WTC11 (cell line): ENCODE results near the gene PLTP. TPM values are rescaled to one million over a fixed set of nuclear protein-coding genes. Genes with fewer than 3 reads are reported as not detected.

Experiments used
- ATAC-seq: fragments of 200-7000 bp; cut with Tn5 transposase; 2 replicates; pipeline ENCODE4 v1.10.0; 2021; ENCODE audit warnings: mild to moderate bottlenecking, moderate library complexity
- CTCF ChIA-PET: fragments of 300-600 bp; sonication (Branson Sonifier 250); formaldehyde crosslinking; loops from one replicate; lab custom pipeline; 2021; ENCODE audit warnings: antibody characterized with exemption; lab: Charles Lee
- POLR2A ChIA-PET: fragments of 350-600 bp; sonication (Branson Sonifier 250); formaldehyde crosslinking; loops from one replicate; lab custom pipeline; 2021; ENCODE audit warnings: antibody characterized with exemption; lab: Charles Lee
- DNase-seq: peaks from one replicate; pipeline ENCODE4 v3.0.0; 2021; ENCODE audit warnings: low spot score
- H3K27ac Mint-ChIP-seq: 2 replicates; pipeline ENCODE4 v1.8.0; 2021; ENCODE audit warnings: mixed read lengths
- H3K27me3 Mint-ChIP-seq: 2 replicates; pipeline ENCODE4 v1.8.0; 2021; ENCODE audit warnings: low read depth, mild to moderate bottlenecking, moderate library complexity, mixed read lengths
- H3K36me3 Mint-ChIP-seq: 2 replicates; pipeline ENCODE4 v1.8.0; 2021; ENCODE audit warnings: mixed read lengths
- H3K4me1 Mint-ChIP-seq: 2 replicates; pipeline ENCODE4 v1.8.0; 2022; ENCODE audit warnings: mixed read lengths
- H3K4me3 Mint-ChIP-seq: 2 replicates; pipeline ENCODE4 v1.8.0; 2021; ENCODE audit warnings: mild to moderate bottlenecking, moderate library complexity, mixed read lengths
- H3K9me3 Mint-ChIP-seq: 2 replicates; pipeline ENCODE4 v1.8.0; 2021; ENCODE audit warnings: mixed read lengths
- AFF4 ChIP-seq: sonication (generic); formaldehyde crosslinking; IDR thresholded peaks from 2 replicates; pipeline ENCODE4 v1.8.1; 2023; ENCODE audit warnings: mild to moderate bottlenecking, missing genetic modification reagents, borderline replicate concordance
- ATF6 ChIP-seq: sonication (generic); formaldehyde crosslinking; IDR thresholded peaks from 2 replicates; pipeline ENCODE4 v1.8.1; 2023; ENCODE audit warnings: mild to moderate bottlenecking, missing genetic modification reagents
- EMX1 ChIP-seq: fragments of 250-450 bp; sonication (Bioruptor Pico); IDR thresholded peaks from 2 replicates; pipeline ENCODE4 v1.8.0; 2021; ENCODE audit warnings: mild to moderate bottlenecking
- FOXP4 ChIP-seq: sonication (generic); formaldehyde crosslinking; IDR thresholded peaks from 2 replicates; pipeline ENCODE4 v1.8.0; 2022; ENCODE audit warnings: mild to moderate bottlenecking, missing genetic modification reagents
- HMGA2 ChIP-seq: fragments of 250-450 bp; sonication (Bioruptor Pico); IDR thresholded peaks from 2 replicates; pipeline ENCODE4 v1.4.0; 2021; ENCODE audit warnings: mild to moderate bottlenecking, moderate library complexity
- JUN ChIP-seq: sonication (generic); formaldehyde crosslinking; IDR thresholded peaks from 2 replicates; pipeline ENCODE4 v1.8.0; 2023; ENCODE audit warnings: mild to moderate bottlenecking, missing genetic modification reagents
- MLX ChIP-seq: sonication (generic); formaldehyde crosslinking; IDR thresholded peaks from 2 replicates; pipeline ENCODE4 v1.8.1; 2023; ENCODE audit warnings: mild to moderate bottlenecking, missing genetic modification reagents, moderate library complexity
- NFYB ChIP-seq: sonication (generic); formaldehyde crosslinking; conservative IDR thresholded peaks from 2 replicates; pipeline ENCODE4 v1.8.0; 2022; ENCODE audit warnings: low read depth, missing genetic modification reagents
- NR3C1 ChIP-seq: sonication (generic); formaldehyde crosslinking; conservative IDR thresholded peaks from 2 replicates; pipeline ENCODE4 v1.8.1; 2023; ENCODE audit warnings: low read depth, mild to moderate bottlenecking, missing genetic modification reagents
- PRRX2 ChIP-seq: fragments of 250-450 bp; sonication (Bioruptor Pico); IDR thresholded peaks from 2 replicates; pipeline ENCODE4 v1.8.0; 2021; ENCODE audit warnings: mild to moderate bottlenecking
- TP53 ChIP-seq: sonication (generic); formaldehyde crosslinking; IDR thresholded peaks from 2 replicates; pipeline ENCODE4 v1.8.1; 2023; ENCODE audit warnings: mild to moderate bottlenecking, missing genetic modification reagents
- ZNF138 ChIP-seq: sonication (generic); formaldehyde crosslinking; conservative IDR thresholded peaks from 2 replicates; pipeline ENCODE4 v1.8.1; 2022; ENCODE audit warnings: mild to moderate bottlenecking, moderate library complexity, missing genetic modification reagents
- ZNF219 ChIP-seq: sonication (generic); formaldehyde crosslinking; IDR thresholded peaks from 2 replicates; pipeline ENCODE4 v1.8.0; 2023; ENCODE audit warnings: missing genetic modification reagents, mild to moderate bottlenecking, borderline replicate concordance
- ZNF232 ChIP-seq: sonication (generic); formaldehyde crosslinking; IDR thresholded peaks from 2 replicates; pipeline ENCODE4 v1.8.0; 2022; ENCODE audit warnings: mild to moderate bottlenecking, missing genetic modification reagents
- ZNF263 ChIP-seq: sonication (generic); formaldehyde crosslinking; IDR thresholded peaks from 2 replicates; pipeline ENCODE4 v1.8.1; 2022; ENCODE audit warnings: low read depth, mild to moderate bottlenecking, moderate library complexity, missing genetic modification reagents
- ZNF317 ChIP-seq: sonication (generic); formaldehyde crosslinking; IDR thresholded peaks from 2 replicates; pipeline ENCODE4 v1.8.1; 2023; ENCODE audit warnings: low read depth, mild to moderate bottlenecking, moderate library complexity, missing genetic modification reagents, borderline replicate concordance
- ZNF425 ChIP-seq: fragments of 250-450 bp; sonication (Bioruptor Pico); conservative IDR thresholded peaks from 2 replicates; pipeline ENCODE4 v1.9.0; 2021; ENCODE audit warnings: mild to moderate bottlenecking
- total RNA-seq: library from RNA; stranded (reverse); gene quantifications from 3 replicates; pipeline ENCODE4 v1.2.3, GENCODE V29; 2021

Gene PLTP
- total RNA-seq, 1 experiment from 2014 or later: 109 TPM

- TF ChIP-seq ZNF138 (CRISPR knock-in tag): no peak
- no peak for TF ChIP-seq MLX
- no peak for TF ChIP-seq ZNF425
- TF ChIP-seq NFYB (CRISPR knock-in tag): no peak
- no peak for TF ChIP-seq JUN (CRISPR knock-in tag)
- TF ChIP-seq TP53 (CRISPR knock-in tag): no peak
- TF ChIP-seq ZNF317 (CRISPR knock-in tag): no peak
- no peak for TF ChIP-seq FOXP4 (CRISPR knock-in tag)
- TF ChIP-seq HMGA2 (CRISPR knock-in tag): no peak
- no peak for TF ChIP-seq ZNF232 (CRISPR knock-in tag)
- TF ChIP-seq EMX1 (CRISPR knock-in tag): no peak
- TF ChIP-seq, all 79 proteins: peak for 0
- CTCF ChIA-PET: interaction anchor here (1.7 kb wide), 1 partner anchor 20 kb away, joined by 5 read pairs; no protein-coding TSS in a partner anchor
- ATAC-seq: no peak
- Mint-ChIP-seq H3K27ac (peak overlapping the region; percentile 31), H3K9me3 (no peaks in the 10 kb centered on the region), H3K36me3 (peaks cover 34% of the 10 kb centered on the region), H3K4me3 (no peak overlapping the region), H3K4me1 (peaks cover 5% of the 10 kb centered on the region), H3K27me3 (no peaks in the 10 kb centered on the region)
- no peak for DNase-seq
- POLR2A ChIA-PET: interaction anchor here (0.8 to 1.3 kb wide), 2 partner anchors 16 to 51 kb away, joined by 3 to 4 read pairs; no protein-coding TSS in a partner anchor
These were observed 37.8 kb upstream of the PLTP start for GRCh38 chr20:45949542-45950329.

GRCh38 chr20:45948742-45949541 is 37.0 kb upstream of the PLTP start:
- POLR2A ChIA-PET: interaction anchor here (0.8 to 3.2 kb wide), 3 partner anchors 14 to 50 kb away, joined by 3 to 14 read pairs (median 4); partner anchors contain the start of gene PCIF1
- no peak for DNase-seq
- Mint-ChIP-seq H3K4me1 (peaks cover 5% of the 10 kb centered on the region), H3K9me3 (no peaks in the 10 kb centered on the region), H3K36me3 (peaks cover 42% of the 10 kb centered on the region), H3K4me3 (no peak overlapping the region), H3K27me3 (no peaks in the 10 kb centered on the region), H3K27ac (peak overlapping the region; percentile 31)
- CTCF ChIA-PET: interaction anchor here (1.1 to 1.7 kb wide), 2 partner anchors 21 to 63 kb away, joined by 4 to 5 read pairs; no protein-coding TSS in a partner anchor
- TF ChIP-seq PRRX2 (CRISPR knock-in tag) (no peak), NR3C1 (CRISPR knock-in tag) (no peak), ZNF219 (no peak)
- ATAC-seq: no peak

GRCh38 chr20:45948261-45948733 is 36.3 kb upstream of the PLTP start:
- TF ChIP-seq ATF6 (CRISPR knock-in tag) (no peak), AFF4 (no peak), ZNF263 (CRISPR knock-in tag) (no peak), PRRX2 (CRISPR knock-in tag) (no peak)
- CTCF ChIA-PET: interaction anchor here (1.1 to 1.7 kb wide), 2 partner anchors 22 to 63 kb away, joined by 4 to 5 read pairs; no protein-coding TSS in a partner anchor
- POLR2A ChIA-PET: interaction anchor here (3.2 kb wide), 1 partner anchor 14 kb away, joined by 14 read pairs; the partner anchor contains the start of gene PCIF1
- DNase-seq: no peak
- no peak overlapping the region for H3K4me3 Mint-ChIP-seq
- H3K27me3 Mint-ChIP-seq: no peaks in the 10 kb centered on the region
- no peak for ATAC-seq
- H3K4me1 Mint-ChIP-seq: peaks cover 5% of the 10 kb centered on the region
- no peak overlapping the region for H3K27ac Mint-ChIP-seq
- no peaks in the 10 kb centered on the region for H3K9me3 Mint-ChIP-seq
- H3K36me3 Mint-ChIP-seq: peaks cover 49% of the 10 kb centered on the region
